Transverse colon (tissue), 4 donors: ENCODE data around the gene BTG2. TPM values are rescaled to one million over a fixed set of nuclear protein-coding genes. Genes with fewer than 3 reads are reported as not detected.
A peak's percentile ranks its signal among the peaks of the same experiment; 100 is the strongest.
"Not testable (repeated sequence)": the region's sequence is repeated elsewhere in the genome, so short reads cannot be mapped to it uniquely, and the experiment has no call there.

ENCODE experiments used
- DNase-seq: peaks from one replicate; pipeline ENCODE4 v3.0.0-alpha.2; 2019
- H3K27ac ChIP-seq, 4 donors: fragments of 200-600 bp; sonication (generic); 2 replicates each; pipeline ENCODE4 v1.5.1; 2016 to 2018; ENCODE audit warnings: inconsistent platforms in 4 of 4
- H3K27me3 ChIP-seq: fragments of 200-600 bp; sonication (generic); 2 replicates; pipeline ENCODE4 v1.5.1; 2017; ENCODE audit warnings: inconsistent platforms
- H3K36me3 ChIP-seq, 4 donors: fragments of 200-600 bp; sonication (generic); 2 replicates each; pipeline ENCODE4 v1.5.1; 2017 to 2019; ENCODE audit warnings: inconsistent platforms in 4 of 4
- H3K4me1 ChIP-seq, 4 donors: fragments of 200-600 bp; sonication (generic); 2 replicates each; pipeline ENCODE4 v1.5.1; 2017 to 2020; ENCODE audit warnings: inconsistent platforms in 4 of 4
- H3K4me3 ChIP-seq, 4 donors: fragments of 200-600 bp; sonication (generic); 1 replicate in 1 of 4; 2 replicates in 3 of 4; pipeline versions ENCODE4 v1.5.1 to v1.6.1; 2017 to 2019; ENCODE audit warnings: inconsistent platforms in 4 of 4
- H3K9me3 ChIP-seq, 2 donors: fragments of 200-600 bp; sonication (generic); 2 replicates each; pipeline ENCODE4 v1.5.1; 2017 to 2019; ENCODE audit warnings: inconsistent platforms in 2 of 2
- CTCF ChIP-seq, 5 experiments: fragments of 200-600 bp in 3 of 5; fragments of 450-650 bp in 2 of 5; sonication (generic) in 3 of 5; IDR thresholded peaks; 1 replicate in 2 of 5; 2 replicates in 3 of 5; pipeline ENCODE4 v1.5.1; 2016 to 2017; ENCODE audit warnings: antibody characterized with exemption in 5 of 5, inconsistent platforms in 3 of 5, mild to moderate bottlenecking in 2 of 5, moderate library complexity in 1 of 5
- EP300 ChIP-seq: sonication (generic); formaldehyde crosslinking; IDR thresholded peaks from one replicate; pipeline ENCODE4 v1.6.1; 2017; ENCODE audit warnings: antibody characterized with exemption, low read depth
- POLR2A ChIP-seq: fragments of 450-650 bp; IDR thresholded peaks from one replicate; pipeline ENCODE4 v1.6.1; 2016; ENCODE audit warnings: antibody characterized with exemption, mild to moderate bottlenecking, moderate library complexity
- POLR2AphosphoS5 ChIP-seq, 3 donors: sonication (generic); formaldehyde crosslinking; IDR thresholded peaks; one replicate each; pipeline ENCODE4 v1.6.1; 2016; ENCODE audit warnings: antibody characterized with exemption in 3 of 3
- WGBS, 2 donors: methylation state at CpG; one replicate each; pipeline ENCODE4 v1.1.5; 2018; ENCODE audit warnings: low coverage in 1 of 2; 5-methylcytosine and 5-hydroxymethylcytosine counted together
- in situ Hi-C, 4 donors: fragments of 200-750 bp; cut with MboI; loops; one replicate each; pipeline versions ENCODE4 v1.15.0 to v1.15.1; 2017; ENCODE audit warnings: low sequenced_read_pairs in 3 of 4, low pct_ligation_motif_present in 1 of 4, low pct_unique_long_range_greater_than_20kb in 1 of 4
- intact Hi-C: fragments of 100-400 bp; cut with DNase I; formaldehyde crosslinking; loops from one replicate; pipeline ENCODE4 v1.15.1; 2023; ENCODE audit warnings: low total_unique reads
- total RNA-seq, 4 donors: library from RNA; depleted of rRNA; stranded (reverse); fragments of >200 nt; gene quantifications; one replicate each; pipeline ENCODE4 v1.1.0, GENCODE V29; 2016

Gene BTG2
- total RNA-seq, 4 donors from 2014 or later = 98.9 to 144 (median 142) TPM

GRCh38 chr1:203308923-203309331 lies 3.6 kb downstream of the BTG2 start:
- H3K36me3 ChIP-seq = peaks cover 0 to 20% (median 6%) of the 10 kb centered on the region in 4 donors
- TF ChIP-seq POLR2AphosphoS5 (IDR thresholded peaks at IDR 0.05) = no peak
- peak; percentile 23 for TF ChIP-seq POLR2A
- 59% methylated on average over 1 of the region's 1 CpG; no CpG with 5 or more reads in 1 of the 2 donors for WGBS, 2 donors
- intact Hi-C loops = no loop called here
- H3K4me3 ChIP-seq = peak overlapping the region in 3 of 4 donors; percentile 82 to 98 (median 93)
- H3K27ac ChIP-seq = peak overlapping the region; percentile 95 to 99 (median 98)
- no peaks in the 10 kb centered on the region for H3K9me3 ChIP-seq
- in situ Hi-C loops = no loop called here
- H3K27me3 ChIP-seq = no peaks in the 10 kb centered on the region
- peaks cover 13 to 44% (median 39%) of the 10 kb centered on the region in 4 donors for H3K4me1 ChIP-seq
- peak; percentile 43 for DNase-seq

DNA sequence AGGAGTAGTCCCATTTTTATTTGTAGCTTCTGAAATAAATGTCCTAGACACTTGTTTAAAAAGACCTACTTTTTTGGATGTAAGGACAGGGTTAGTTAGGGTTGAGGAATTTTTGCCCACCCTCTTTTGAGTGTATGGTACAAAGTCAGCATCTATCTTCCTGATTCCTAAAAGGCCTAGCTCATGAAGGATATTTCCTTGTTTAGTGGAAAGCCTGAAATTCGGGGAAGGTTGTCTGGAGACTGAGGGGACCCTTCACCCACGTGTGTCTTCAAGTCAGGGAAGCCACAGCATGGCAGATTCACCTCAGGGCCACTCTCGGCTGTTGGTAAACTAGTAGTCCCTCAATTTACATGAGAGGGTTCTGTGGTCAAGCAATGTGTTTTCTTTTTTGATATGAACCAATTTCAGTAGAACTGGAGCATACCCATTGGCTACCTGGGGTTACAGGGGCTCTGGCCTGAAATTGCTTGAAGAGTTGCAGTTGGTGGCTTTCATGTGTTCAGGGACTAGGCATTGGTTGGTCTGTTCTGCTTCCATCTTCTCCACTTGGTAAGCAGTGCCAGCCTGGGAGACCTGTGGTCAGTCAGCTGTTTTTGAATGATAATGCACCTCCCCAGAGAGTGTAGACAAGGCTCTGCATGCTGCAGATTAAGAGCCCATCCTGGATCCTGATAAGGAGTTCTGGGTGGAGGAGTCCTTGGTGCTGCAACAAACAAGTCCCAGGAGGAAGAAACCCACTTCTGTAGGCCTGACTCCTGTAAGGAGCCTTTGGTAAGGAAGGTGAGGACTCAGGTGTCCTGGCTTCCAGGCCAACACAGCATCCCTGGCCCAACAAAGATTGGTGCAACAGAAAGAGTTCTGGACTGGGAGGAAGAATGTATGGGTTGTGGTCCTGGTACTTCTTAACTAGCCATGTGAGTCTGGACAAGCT lies 6.3 kb downstream of the BTG2 start:
- Histone ChIP-seq H3K4me3 (no peak overlapping the region), H3K27me3 (no peaks in the 10 kb centered on the region), H3K27ac (peak overlapping the region in 2 of 4 donors; percentile 98 to 99), H3K4me1 (peaks cover 16 to 43% (median 39%) of the 10 kb centered on the region in 4 donors), H3K9me3 (no peaks in the 10 kb centered on the region), H3K36me3 (peaks cover 0 to 20% (median 6%) of the 10 kb centered on the region in 4 donors)
- intact Hi-C loops = no loop called here
- 75% methylated on average over 3 of the region's 3 CpGs for WGBS, 2 donors
- DNase-seq = no peak
- TF ChIP-seq POLR2AphosphoS5 (IDR thresholded peaks at IDR 0.05) (peak in 2 of 3 donors; percentile 38 to 71), POLR2A (no peak)
- in situ Hi-C loops = no loop called here

- H3K27ac ChIP-seq, H3K36me3 ChIP-seq, H3K27me3 ChIP-seq, H3K9me3 ChIP-seq, H3K4me3 ChIP-seq, DNase-seq, in situ Hi-C loops: not testable (repeated sequence)
- H3K4me1 ChIP-seq = peaks cover 8 to 36% (median 30%) of the 10 kb centered on the region in 4 donors
- intact Hi-C loops = loop anchor here (1.0 kb wide), 1 partner anchor 22 kb away; no protein-coding TSS in a partner anchor
- 94 to 96% methylated on average over 3 to 4 of the region's 4 CpGs for WGBS, 2 donors
- TF ChIP-seq POLR2AphosphoS5 (IDR thresholded peaks at IDR 0.05) = peak in 1 of 3 donors; percentile 39
Measured at GRCh38 chr1:203314025-203314759, 8.9 kb downstream of the BTG2 start.

DNA sequence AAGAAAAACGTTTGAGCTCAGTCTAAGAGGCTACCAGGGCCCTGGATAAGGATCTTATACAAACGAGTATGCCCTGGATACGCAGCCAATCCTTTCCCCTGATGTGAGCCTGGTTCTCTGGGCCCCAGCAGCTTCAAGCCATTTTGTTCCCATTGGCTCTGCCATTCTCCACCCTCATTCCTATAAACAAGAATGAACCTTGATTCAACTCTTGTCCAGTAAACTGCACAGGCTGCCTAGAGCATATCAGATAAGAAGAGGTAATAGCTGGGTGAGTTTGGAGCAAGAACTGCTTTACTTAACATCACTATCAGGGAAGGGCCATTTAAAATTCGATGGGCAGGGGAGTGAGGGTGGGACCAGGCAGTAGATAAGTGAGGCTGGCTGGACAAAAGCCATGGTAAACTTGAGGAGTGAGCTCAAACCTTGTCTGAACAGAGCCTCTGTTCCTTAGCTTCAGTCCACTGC lies 11.3 kb downstream of the BTG2 start:
- DNase-seq = peak; percentile 73
- Histone ChIP-seq H3K36me3 (no peaks in the 10 kb centered on the region), H3K27ac (peak overlapping the region; percentile 75 to 84 (median 78)), H3K9me3 (no peaks in the 10 kb centered on the region), H3K4me3 (no peak overlapping the region), H3K27me3 (no peaks in the 10 kb centered on the region), H3K4me1 (peaks cover 22 to 48% (median 35%) of the 10 kb centered on the region in 4 donors)
- WGBS, 2 donors = 32% methylated on average over 4 of the region's 4 CpGs; no CpG with 5 or more reads in 1 of the 2 donors
- no peak for TF ChIP-seq EP300
- peak; percentile 15 for TF ChIP-seq POLR2A
- peak in 2 of 3 donors; percentile 45 to 62 for TF ChIP-seq POLR2AphosphoS5 (IDR thresholded peaks at IDR 0.05)
- intact Hi-C loops (no loop called here), in situ Hi-C loops (no loop called here)

DNA sequence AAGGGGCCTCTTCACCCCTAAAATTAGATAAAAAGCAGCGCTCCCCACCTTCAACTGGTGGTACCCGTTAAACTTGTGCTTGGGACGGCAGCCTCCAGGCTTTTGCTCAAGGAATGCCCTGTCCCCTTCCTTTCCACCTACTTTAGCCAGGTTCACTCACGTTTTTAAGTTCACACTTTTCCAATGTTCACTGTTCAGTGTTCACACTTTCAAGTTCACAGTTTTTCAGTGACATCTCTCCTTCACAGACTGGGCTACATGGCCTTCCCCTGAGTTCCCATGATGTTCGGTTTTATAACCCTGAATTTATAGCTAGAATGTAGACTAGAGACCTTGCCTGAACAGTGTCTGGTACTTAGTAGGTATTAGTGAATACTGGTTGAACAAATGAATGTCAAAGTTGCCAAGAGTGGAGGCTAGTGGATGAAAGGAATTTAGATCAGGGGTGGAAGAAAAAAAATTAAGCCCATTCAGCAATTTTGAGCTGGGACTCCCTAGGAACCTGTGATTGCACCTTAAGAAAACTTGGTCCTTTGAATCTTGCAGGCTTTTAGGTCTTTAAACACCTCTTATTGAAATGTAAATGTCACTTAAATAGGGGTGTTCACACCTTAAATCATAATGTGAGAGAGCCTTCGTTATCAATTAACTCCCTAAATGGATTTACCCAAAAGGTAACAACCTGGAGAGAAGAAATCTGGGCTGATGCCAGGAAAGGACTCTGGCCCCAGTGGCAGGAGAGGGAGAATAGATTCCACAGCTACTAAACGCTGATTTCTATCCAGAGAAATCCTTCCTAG lies 12.3 kb downstream of the BTG2 start:
- TF ChIP-seq CTCF (IDR thresholded peaks at IDR 0.05) = no peak
- TF ChIP-seq POLR2AphosphoS5 (IDR thresholded peaks at IDR 0.05) = no peak
- no peak for TF ChIP-seq EP300
- TF ChIP-seq POLR2A = no peak
- 48 to 63% methylated on average over 5 to 7 of the region's 7 CpGs for WGBS, 2 donors
- in situ Hi-C loops (no loop called here), intact Hi-C loops (no loop called here)
- DNase-seq = no peak
- Histone ChIP-seq H3K4me1 (peaks cover 31 to 57% (median 45%) of the 10 kb centered on the region in 4 donors), H3K9me3 (no peaks in the 10 kb centered on the region), H3K27me3 (no peaks in the 10 kb centered on the region), H3K27ac (peak overlapping the region; percentile 75 to 84 (median 78)), H3K4me3 (no peak overlapping the region), H3K36me3 (no peaks in the 10 kb centered on the region)
